Activated CD4-positive, alpha-beta T cell treated with anti-CD3 and anti-CD28 coated beads, Interleukin-2, amount 50 U/mL, for 1 hour (primary cell): ENCODE data around the gene TMCO6.
A peak's percentile ranks its signal among the peaks of the same experiment; 100 is the strongest.
"Not testable (repeated sequence)": the region's sequence is repeated elsewhere in the genome, so short reads cannot be mapped to it uniquely, and the experiment has no call there.

ENCODE experiments used
- DNase-seq: peaks from one replicate; pipeline ENCODE4 v3.0.0-alpha.2; 2020

Gene TMCO6

DNA sequence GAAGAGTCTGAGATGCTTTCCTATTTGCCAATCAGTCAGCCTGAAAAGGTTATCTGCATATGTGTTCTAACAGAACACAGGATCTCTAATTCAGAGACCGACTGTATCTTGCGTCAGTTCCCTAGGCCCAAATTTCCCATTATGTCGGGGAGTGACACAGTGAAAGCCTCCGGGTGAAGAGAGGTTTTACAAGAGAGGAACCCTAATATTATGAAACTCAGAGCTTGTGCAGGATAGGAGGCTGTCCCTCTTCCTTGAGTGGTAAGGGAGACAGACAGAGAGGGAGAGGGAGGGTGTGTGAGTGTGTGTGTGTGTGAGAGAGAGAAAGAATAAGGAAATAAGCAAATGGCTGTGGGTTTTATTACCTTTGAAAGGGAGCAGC lies 8.2 kb upstream of the TMCO6 start:
- no peak for DNase-seq

DNA sequence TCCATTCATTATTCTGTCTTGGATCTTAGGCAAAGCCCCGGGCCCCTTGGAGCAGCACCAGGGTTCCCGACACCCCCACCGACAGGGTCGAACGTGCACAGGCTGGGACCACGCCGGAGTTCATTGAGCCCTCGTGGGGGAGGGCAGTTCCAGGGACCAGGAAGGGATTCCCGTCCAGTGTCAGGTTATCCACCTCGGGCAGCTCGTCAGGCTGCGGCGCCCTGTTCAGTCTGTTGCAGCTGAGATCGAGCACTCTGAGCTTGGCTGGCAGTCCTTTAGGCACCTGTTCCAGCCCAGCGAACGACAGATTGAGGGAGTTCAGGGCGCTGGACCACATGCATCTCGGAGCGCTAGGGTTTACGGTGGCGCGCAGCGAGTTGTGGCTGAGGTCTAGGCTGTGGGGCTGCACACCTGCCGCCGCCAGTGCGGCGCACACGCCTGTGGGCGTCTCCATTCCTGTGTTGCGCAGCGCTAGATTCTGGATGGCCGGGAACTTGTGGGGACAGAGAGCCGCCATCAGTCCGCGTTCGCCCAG lies 7.4 kb upstream of the TMCO6 start:
- DNase-seq = peak; percentile 38

DNA sequence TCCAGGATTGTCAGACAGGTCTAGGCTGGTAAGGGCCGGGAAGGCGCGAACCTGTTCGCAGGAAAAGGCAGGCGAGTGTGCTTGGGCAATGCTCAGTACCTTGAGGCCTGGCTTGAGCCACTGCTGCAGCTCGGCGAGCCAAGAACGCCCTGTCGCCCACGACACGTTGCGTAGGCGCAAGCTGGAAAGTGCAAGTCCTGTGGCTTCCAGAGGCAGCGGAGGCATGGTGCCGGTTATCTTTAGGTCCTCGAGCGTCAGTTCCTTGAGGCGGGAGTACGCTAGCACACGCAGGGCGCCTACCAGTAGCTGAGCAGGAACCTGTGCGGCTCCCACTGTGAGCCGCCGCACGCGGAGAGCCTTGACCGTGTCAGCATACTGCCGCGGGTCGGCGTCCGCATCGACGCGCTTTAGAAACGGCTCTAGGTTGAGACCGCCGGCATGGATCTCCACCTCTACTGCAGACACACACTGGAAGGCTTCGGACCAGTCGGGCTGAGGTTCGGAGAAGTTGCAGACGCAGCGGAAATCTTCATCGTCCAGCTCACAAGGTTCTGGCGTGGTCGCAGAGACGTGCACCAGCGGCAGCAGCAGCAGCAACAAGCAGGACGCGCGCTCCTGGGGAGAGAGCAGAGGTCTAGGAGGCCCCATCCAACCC lies 6.8 kb upstream of the TMCO6 start:
- DNase-seq = peak; percentile 46

DNA sequence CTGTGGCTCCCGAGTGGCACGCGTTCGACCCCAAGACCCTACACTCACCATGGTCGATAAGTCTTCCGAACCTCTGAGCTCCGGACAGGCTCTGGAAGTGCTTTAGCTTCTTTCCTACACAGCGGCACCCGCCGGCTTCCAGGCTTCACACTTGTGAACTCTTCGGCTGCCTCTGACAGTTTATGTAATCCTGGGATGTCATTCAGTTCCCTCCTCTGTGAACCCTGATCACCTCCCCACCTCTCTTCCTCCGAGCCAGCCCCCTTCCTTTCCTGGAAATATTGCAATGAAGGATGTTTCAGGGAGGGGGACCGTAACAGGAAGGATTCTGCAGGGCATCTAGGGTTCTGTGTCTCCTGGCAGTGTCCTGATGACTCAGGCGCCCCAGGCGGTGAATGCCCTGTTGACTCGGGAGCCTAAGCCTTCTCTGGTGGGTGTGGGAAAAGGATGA lies 6.2 kb upstream of the TMCO6 start, which contains the start of gene CD14:
TSS of gene CD14 (minus strand) at position 155 of the 451 bp plus-strand sequence. CDS start at position 51, 104 bp downstream.
- no peak for DNase-seq

DNA sequence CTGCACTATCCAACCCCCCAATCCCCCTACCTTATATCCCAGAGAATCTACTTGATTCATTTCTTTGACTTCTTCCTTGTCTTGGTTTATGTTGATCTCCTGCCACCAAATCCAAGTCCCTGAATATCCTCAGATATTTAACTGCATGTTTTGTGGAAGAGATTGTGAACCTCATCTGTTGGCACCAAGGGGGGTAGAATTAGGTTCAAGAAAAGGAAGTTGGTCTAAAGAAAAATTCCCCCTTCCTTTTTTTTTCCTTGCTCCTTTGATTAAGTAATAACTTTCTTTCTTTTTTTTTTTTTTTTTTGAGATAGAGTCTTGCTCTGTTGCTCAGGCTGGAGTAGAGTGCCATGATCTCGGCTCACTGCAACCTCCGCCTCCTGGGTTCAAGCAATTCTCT lies 5.8 kb upstream of the TMCO6 start:
- no peak for DNase-seq

DNA sequence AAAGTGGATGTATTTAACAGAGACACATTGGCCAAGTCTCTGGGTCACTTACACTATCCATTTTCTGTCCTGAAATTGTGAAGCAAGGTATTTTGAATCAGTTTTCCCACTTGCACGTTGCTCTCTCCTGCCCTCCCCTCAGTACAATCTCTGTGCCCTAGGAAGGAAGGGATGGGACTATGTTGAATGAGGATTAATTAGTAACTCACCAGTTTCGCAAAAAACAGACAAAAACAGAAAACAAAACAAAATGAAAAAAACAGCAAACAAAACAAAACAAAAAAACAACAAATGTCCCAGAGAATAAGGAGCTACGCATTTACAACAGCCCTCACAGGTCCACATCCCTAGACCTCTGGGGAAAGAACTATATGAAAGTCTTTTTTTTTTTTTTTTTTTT lies 5.1 kb upstream of the TMCO6 start:
- DNase-seq = no peak

DNA sequence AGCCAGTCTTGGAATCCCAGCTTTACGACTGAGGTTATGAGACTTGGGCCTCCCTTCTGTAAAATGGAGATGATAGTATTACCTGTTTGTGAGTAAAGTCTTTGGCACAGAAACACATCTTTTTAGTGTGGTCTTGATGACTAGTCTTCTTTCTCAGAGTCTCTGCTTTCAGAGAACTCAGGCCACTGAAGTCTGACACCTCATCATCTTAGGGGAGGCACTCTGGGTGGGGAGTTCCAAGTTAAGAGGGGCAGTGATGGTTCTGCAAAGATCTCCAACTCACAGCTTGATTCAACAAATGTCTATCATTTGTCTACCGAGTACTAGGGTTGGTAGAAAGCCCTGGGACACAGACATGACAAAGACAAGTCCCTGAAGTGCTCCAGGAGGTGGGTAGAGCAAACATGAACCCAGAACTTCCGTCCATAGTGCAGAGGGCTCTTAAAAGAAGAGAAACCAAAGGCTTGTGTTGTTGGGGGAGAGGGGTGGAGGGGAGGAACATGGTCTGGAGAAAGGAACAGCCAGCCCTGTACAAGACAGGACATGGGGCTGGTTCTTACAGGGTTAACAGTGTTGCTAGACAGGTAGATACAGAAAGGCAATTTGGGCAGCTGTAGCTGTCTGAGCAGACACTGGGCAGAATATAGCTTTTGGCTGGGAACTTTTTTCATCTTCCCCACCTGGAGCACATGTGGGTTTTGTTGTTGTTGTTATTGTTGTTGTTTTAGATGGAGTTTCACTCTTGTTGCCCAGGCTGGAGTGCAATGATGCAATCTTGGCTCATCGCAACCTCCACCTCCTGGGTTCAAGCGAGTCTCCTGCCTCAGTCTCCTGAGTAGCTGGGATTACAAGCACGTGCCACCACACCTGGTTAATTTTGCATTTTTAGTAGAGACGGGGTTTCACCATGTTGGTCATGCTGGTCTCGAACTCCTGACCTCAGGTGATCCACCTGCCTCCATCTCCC lies 3.7 kb upstream of the TMCO6 start:
- no peak for DNase-seq

DNA sequence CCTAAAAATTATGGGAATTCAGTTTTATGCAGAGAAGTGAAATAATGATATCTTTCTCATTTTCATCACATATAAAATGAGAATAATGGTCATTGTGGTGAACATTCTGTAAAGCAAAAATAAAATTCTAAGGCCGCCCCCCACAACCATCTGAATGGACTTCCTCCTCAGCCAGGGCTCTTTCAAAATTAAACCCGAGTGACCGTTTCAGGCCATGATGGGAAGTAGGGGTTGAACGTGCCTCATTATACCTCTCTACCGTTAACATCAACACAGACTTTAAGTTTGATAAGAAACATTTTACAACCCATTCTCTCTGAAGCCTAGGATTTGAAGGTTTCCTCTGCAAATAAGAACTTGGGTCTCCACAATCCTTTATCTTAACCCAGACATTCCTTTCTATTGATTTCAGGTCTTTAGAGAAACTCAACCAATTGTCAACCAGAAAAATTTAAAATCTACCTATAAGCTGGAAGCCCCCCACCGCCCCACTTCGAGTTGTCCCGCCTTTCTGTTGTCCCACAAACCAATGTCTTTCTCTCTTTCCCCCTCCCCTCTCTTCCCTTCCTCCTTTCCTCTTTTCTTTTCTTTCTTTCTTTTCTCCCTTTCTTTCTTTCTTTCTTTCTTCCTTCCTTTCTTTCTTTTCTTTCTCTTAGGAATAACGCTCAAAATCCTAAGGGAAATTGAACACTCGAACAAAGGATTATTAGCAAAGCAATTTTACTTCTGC lies 1.7 kb upstream of the TMCO6 start:
- no peak for DNase-seq

DNA sequence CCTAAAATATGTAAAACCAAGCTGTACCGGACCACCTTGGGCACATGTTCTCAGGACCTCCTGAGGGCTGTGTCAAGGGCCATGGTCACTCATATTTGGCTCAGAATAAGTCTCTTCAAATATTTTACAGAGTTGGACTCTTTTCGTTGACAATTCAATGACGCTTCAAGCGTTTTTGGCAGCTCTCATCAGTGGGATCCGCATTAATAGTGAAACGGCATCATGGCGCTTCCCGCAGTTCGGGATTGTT lies 428 bp upstream of the TMCO6 start:
- not testable (repeated sequence) for DNase-seq

DNA sequence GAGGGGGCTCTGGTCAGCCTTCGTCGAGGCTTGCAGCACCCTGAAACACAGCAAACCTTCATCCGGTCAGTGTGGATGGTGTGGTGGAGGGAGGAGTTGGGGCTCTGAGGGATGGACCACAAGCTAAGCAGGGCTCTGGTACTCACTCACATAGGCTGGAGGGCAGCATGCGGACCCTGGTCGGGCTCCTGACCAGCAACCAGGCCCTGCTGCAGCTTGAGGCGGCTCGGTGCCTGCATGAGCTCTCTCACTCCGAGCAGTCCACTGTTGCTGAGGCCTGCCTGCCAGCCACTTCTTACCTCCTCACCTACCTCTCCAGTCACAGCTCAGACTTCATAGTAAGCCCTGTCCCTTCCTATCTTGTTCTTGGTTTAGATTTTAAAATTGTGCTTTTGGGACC lies 2.5 kb downstream of the TMCO6 start:
- no peak for DNase-seq

DNA sequence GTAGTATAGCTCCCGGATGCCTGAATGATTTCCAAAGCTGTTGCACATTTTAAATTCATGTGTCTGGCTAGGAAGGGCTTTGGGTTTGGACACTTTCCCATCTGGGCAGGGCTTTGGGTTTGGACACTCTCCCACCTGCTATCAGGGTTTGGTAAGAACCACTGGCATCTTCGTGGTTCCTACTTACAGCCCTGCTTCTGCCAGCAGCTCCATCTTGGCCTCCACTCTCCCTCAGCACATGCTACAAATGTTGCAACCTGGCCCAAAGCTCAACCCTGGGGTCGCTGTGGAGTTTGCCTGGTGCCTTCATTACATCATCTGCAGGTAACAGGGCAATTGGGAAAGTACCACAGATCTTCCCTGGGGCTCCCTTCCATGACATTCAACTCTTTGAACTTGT lies 3.5 kb downstream of the TMCO6 start:
- no peak for DNase-seq

DNA sequence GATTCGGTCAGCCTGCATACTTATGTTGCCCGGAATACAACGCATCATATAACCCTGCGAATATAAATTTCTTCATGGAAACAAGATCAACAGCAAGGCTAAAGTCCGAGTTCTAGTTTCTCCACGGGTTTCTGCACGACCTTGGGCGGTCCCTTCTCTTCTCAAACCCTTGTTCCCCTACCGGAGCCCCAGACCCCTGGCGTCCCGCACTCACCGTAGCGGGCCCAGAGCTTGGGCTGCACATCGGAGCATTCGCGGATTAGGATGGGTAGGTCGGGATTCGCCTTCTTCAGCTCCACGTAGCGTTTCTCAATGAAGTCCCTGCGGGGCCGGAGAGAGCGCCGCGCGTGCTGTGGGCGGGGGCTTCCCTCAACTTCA lies 7.8 kb downstream of the TMCO6 start:
- DNase-seq = no peak

DNA sequence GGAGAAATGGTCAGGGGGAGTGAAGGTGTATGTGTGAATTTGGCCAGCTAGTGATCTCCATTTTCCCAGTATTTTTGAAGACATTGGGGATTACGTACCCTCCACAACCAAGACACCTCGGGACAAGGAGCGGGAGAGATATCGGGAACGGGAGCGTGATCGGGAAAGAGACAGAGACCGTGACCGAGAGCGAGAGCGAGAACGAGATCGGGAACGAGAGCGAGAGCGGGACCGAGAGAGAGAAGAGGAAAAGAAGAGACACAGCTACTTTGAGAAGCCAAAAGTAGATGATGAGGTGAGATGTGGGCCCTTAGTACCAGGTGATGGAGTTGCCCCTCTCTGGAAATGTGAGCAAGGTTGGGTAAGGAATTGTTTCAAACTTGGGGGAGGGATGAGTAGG lies 19.6 kb downstream of the TMCO6 start:
- DNase-seq = no peak

DNA sequence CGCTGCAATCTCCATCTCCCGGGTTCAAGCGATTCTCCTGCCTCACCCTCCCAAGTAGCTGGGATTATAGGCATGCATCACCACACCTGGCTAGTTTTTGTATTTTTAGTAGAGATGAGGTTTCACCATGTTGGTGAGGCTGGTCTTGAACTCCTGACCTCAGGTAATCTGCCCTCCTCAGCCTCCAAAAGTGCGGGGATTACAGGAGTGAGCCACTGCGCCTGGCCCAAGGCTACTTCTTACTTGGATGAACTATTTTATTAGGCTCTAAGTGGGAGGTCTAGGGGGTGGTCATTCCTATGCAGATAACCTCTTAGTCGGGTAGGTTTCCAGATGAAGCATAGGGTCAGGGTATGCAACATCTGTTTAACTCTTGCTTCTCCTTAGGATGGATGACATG lies 21.1 kb downstream of the TMCO6 start:
- DNase-seq = not testable (repeated sequence)

DNA sequence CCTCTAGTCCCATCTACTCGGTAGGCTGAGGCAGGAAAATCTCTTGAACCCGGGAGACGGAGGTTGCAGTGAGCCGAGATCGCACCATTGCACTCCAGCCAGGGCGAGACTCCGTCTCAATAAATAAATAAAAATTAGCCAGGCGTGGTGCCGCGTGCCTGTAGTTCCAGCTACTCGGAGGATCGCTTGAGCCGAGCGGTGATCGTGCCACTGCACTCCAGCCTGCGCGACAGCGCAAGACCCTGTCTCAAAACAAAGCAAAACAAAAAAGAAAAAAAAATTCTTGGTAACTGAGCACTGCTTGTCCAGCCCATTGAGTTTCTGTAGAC lies 24.7 kb downstream of the TMCO6 start:
- no peak for DNase-seq

DNA sequence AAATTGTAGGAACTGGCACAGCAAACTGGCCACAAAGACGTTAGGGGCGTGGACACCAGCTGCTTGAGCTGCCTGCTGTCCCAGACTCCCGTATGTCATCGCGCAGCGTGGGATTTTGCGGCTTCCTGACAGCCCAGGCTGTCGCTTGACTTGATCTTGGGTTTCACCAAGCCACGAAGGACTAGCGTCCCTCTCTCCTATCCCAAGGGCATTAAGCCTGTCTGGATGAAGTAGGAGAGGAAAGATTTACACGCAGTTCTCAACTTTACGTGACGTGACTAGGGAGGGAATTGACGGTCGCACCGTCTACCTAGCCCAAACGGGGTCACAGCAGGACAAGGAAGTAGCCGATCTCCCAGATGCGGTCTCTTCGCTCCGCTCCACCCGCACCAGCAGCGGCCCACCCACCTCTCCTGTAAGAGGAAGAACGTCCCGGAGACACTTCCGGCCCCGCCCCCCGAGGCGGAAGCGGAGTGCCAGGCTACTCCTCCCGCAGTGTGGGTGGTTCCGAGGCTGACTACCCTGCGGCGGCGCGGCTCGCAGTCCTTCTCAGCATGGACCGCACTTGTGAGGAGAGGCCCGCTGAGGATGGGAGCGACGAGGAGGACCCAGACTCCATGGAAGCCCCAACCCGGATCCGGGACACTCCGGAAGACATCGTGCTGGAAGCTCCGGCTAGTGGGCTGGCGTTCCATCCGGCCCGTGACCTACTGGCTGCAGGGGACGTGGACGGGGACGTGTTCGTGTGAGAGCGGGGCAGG lies 25.3 kb downstream of the TMCO6 start, which contains the start of gene WDR55:
TSS of gene WDR55 (plus strand) at position 546 of the 761 bp plus-strand sequence. CDS start at position 555, 9 bp downstream.
- peak; percentile 95 for DNase-seq

DNA sequence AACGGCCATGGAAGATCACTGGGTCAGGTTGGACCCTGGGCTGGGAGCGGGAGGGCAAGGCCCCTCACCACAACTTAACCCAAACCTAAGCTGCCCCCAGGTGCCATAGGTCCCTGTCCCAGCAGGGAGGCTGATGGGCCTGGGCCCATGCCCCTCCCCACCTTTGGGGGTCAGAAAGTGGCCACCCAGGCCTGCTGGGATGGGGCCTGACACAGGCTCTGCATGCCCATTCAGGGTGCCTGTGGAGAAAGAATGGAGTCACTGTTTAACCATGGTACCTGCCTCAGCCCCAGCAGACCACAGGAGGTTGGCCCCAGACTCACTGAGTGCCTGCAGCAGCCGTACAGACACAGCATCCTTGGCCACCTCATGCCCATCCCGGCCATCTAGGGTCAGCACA lies 31.8 kb downstream of the TMCO6 start:
- not testable (repeated sequence) for DNase-seq

DNA sequence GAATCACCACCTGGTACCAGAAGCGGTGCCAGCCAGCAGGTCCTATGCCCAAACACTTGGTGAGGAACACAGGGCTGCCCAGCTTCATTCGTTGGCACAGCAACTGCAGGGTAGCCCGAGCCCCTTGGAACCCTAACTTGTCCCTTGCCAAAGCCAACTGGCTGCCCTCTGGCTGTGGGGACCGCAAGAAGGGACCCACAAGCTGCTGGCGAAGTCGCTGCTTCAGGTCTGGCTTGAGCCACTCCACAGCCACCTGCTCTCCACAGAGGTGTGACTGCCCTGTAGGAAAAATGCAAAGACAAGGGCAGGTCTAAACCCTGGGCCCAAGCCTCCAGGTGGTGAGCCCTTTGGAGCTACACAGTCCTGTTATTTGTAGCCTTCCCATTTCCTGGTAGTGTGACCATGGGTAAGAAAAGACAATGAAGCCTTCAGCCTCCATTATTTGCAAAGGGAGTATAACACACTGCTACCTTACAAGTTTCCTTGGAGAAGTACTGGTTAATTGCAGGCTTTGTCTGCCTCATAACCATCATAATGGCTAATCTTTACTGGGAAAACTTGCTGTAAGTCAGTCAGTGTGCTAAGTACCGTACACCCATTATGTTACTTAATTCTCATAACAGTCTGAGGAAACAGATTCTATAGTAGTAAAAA lies 32.3 kb downstream of the TMCO6 start:
- DNase-seq = no peak

DNA sequence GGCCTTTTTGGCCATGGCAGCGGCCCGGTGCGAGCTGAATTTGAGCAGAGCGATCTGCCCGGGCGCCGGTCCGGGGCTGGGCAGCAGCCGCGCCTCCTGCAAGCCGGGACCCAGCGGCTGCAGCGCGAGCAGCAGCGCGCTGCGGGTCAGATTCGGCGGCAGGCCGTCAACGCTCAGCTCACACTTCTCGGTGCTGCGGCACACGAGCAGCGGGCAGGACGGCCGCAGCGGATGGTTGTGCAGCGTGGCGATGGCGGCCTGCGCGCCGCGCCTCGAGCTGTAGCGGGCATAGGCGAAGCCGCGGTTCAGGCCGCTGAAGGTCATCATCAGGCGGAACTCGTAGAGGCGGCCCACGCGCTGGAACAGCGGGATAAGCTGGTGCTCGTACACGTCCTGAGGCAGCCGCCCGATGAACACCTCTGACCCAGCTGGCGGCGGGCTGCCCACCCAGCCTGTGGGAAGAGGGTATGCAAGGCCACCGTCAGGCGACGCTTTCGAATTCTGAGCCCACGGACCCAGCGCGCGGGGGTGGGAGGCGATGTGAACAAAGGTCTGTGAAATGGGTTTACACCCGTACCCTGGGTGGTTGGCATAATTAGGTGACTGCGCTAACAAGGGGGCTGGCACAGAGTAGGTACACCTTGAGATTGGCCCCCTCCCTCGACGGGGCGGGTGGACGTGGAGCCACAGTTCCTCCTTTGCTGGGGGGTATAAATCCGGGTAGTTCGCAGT lies 33.4 kb downstream of the TMCO6 start:
- no peak for DNase-seq

DNA sequence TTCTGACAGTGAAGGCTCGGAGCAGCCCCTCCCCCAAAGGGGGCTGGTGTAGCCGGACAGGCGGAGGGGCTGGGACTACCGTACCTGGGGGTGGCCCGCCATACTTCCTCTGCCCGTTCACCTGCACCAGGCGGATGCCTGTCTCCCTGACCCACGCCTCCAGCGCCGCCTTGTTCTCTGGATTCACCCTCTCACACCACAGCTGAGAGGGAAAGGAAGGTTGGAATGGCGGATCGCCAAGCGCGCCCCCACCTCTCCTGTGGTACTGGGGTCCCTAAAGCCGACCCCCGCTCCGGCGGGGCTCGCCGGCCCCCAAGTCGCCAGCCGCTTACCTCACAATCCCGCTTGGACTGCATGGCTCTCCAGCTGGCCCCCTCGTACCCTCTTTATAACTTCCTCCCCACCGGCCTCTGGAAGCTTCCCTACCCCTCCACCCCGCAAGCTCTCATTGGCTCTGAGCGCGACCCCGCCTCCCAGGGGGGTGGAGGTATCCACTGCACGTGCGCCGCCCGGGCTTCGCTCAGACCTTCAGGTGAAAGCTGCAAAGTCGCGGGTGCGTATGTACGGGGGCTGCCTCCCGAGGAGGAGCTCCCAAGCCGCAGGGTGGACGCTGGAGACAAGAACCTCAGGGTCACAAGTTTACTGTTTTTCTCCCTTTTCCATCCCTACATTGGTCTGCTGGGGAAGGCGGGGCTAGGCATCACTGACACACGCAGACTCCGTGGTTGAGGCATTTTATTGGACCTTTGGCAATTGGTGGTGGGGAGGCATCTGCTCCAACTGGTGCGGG lies 34.1 kb downstream of the TMCO6 start, which contains the start of gene DND1:
TSS of gene DND1 (minus strand) at position 390 of the 790 bp plus-strand sequence. CDS start at position 356, 34 bp downstream.
- DNase-seq = no peak
